Uterus (tissue), 4 donors: ENCODE measurements around the gene RGS2. TPM values are rescaled to one million over a fixed set of nuclear protein-coding genes. Genes with fewer than 3 reads are reported as not detected.

Experiments used
- DNase-seq, 2 donors: peaks; one replicate each; pipeline ENCODE4 v3.0.0-alpha.2; 2019 to 2020
- H3K27ac ChIP-seq, 2 donors: fragments of 200-600 bp; sonication (generic); 1 replicate in 1 of 2; 2 replicates in 1 of 2; pipeline ENCODE4 v1.5.1; 2016 to 2018
- H3K27me3 ChIP-seq, 2 donors: fragments of 200-600 bp; sonication (generic); one replicate each; pipeline ENCODE4 v1.5.1; 2018 to 2019; ENCODE audit warnings: control low read depth in 1 of 2
- H3K36me3 ChIP-seq, 2 donors: fragments of 200-600 bp; sonication (generic); one replicate each; pipeline ENCODE4 v1.5.1; 2019; ENCODE audit warnings: control low read depth in 1 of 2
- H3K4me1 ChIP-seq, 2 donors: fragments of 200-600 bp; sonication (generic); one replicate each; pipeline ENCODE4 v1.5.1; 2018 to 2019; ENCODE audit warnings: control low read depth in 1 of 2
- H3K4me3 ChIP-seq, 2 donors: fragments of 200-600 bp; sonication (generic); 1 replicate in 1 of 2; 2 replicates in 1 of 2; pipeline ENCODE4 v1.5.1; 2018 to 2019; ENCODE audit warnings: mild to moderate bottlenecking in 1 of 2
- H3K9me3 ChIP-seq, 2 donors: fragments of 200-600 bp; sonication (generic); one replicate each; pipeline ENCODE4 v1.5.1; 2019; ENCODE audit warnings: control low read depth in 1 of 2
- POLR2A ChIP-seq, 2 donors: fragments of 450-650 bp; IDR thresholded peaks; one replicate each; pipeline ENCODE4 v1.6.1; 2016; ENCODE audit warnings: antibody characterized with exemption in 2 of 2, mild to moderate bottlenecking in 1 of 2, moderate library complexity in 1 of 2
- intact Hi-C: fragments of 100-400 bp; cut with DNase I; formaldehyde crosslinking; loops from one replicate; pipeline ENCODE4 v1.15.1; 2023; ENCODE audit warnings: low total_unique reads
- total RNA-seq, 4 donors: library from RNA; depleted of rRNA in 3 of 4; stranded (reverse); fragments of >200 nt in 3 of 4; gene quantifications; one replicate each; pipeline versions ENCODE4 v1.1.0 to v1.2.4, GENCODE V29; 2014 to 2023
- TF ChIP-seq, protein P1 (sequence below), 4 experiments: fragments of 200-600 bp in 2 of 4; fragments of 450-650 bp in 2 of 4; sonication (generic) in 2 of 4; IDR thresholded peaks; one replicate each; pipeline ENCODE4 v1.5.1; 2016 to 2019; ENCODE audit warnings: antibody characterized with exemption in 4 of 4, mild to moderate bottlenecking in 2 of 4, moderate library complexity in 1 of 4
- donor health status: DM: yes; HTN: yes; CAD: no.

RGS2 gene
- total RNA-seq, 4 donors from 2014 or later: 103 to 164 (median 134) TPM

DNA sequence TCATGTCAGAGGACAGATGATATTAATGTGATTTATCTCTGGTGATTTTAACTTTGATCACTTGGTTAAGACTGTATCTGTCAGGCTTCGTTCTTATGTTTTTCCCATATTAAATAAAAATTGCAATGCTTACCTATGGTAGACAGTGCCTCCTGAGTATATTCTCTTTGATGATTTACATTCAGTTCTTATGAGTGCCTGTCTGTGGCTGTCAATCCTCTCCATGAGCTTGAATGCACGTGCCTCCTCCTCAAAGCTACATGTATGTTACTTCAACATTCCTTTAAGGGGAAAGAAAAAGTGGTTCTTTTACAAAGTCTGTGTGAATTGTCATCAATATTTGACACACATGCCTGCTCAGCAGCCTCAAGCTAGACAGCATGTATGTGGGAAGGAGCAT is 44.2 kb upstream of the RGS2 start:
- no peaks in the 10 kb centered on the region for H3K27me3 ChIP-seq
- no peak for DNase-seq
- peaks cover 0 to 3% of the 10 kb centered on the region in 2 donors for H3K36me3 ChIP-seq
- no peak overlapping the region for H3K4me3 ChIP-seq
- H3K9me3 ChIP-seq: no peaks in the 10 kb centered on the region
- intact Hi-C loops: no loop called here
- TF ChIP-seq, protein P1, sequence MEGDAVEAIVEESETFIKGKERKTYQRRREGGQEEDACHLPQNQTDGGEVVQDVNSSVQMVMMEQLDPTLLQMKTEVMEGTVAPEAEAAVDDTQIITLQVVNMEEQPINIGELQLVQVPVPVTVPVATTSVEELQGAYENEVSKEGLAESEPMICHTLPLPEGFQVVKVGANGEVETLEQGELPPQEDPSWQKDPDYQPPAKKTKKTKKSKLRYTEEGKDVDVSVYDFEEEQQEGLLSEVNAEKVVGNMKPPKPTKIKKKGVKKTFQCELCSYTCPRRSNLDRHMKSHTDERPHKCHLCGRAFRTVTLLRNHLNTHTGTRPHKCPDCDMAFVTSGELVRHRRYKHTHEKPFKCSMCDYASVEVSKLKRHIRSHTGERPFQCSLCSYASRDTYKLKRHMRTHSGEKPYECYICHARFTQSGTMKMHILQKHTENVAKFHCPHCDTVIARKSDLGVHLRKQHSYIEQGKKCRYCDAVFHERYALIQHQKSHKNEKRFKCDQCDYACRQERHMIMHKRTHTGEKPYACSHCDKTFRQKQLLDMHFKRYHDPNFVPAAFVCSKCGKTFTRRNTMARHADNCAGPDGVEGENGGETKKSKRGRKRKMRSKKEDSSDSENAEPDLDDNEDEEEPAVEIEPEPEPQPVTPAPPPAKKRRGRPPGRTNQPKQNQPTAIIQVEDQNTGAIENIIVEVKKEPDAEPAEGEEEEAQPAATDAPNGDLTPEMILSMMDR (IDR thresholded peaks at IDR 0.05): no peak
- TF ChIP-seq POLR2A (IDR thresholded peaks at IDR 0.05): no peak
- H3K4me1 ChIP-seq: peaks cover 0 to 4% of the 10 kb centered on the region in 2 donors
- no peak overlapping the region for H3K27ac ChIP-seq

DNA sequence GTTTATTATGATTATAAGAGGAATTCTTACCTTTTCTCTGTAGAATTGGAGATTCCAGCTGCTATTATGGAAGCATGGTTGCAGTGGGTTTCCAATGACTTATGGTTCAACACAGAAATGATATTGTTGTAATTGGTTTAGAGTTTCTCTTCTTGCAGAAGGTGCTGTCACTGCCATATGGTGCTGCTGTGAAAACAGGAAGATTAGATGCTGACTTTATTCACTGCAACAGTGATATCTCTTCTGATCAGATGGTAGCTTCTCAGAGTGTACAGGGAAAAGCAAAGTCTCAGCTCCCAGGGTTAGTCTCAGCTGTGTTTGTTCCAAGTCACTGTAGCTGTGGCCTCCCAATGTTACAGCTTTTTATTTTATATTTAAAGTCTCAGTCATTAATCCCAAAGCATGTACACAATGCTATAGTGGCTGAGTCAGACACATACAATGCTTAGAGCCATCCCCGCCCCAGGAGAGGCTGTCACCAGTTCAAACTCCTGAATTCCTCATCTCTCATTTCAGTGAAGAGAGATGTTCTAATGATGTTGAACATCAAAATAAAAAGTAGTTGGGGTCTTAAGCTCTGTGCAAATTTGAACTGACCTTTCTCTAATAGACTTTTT is 42.7 kb upstream of the RGS2 start:
- Histone ChIP-seq H3K27me3 (no peaks in the 10 kb centered on the region), H3K4me1 (peaks cover 0 to 4% of the 10 kb centered on the region in 2 donors), H3K27ac (no peak overlapping the region), H3K4me3 (no peak overlapping the region), H3K36me3 (no peaks in the 10 kb centered on the region), H3K9me3 (no peaks in the 10 kb centered on the region)
- TF ChIP-seq, protein P1 (IDR thresholded peaks at IDR 0.05): no peak
- TF ChIP-seq POLR2A (IDR thresholded peaks at IDR 0.05): no peak
- no peak for DNase-seq
- intact Hi-C loops: no loop called here

DNA sequence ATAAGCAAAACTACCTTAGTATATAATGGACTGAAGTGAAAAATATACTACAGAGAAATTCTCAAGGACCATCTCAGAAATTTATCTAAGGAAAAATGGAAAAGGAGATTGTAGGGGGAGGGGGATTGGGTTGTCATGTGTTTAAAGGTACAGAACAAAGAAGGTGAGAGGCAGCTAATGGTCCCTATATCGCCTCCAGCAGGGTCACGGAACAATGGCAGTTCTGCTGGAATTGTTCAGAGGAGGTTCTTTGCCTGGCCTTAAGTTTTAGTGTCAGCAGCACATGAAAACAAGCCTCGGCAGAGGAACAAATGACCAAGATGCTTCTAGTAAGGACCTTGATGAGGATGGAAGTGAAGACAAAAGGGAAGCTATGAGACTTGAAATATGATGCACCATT is 42.0 kb upstream of the RGS2 start:
- Histone ChIP-seq H3K9me3 (no peaks in the 10 kb centered on the region), H3K4me3 (no peak overlapping the region), H3K4me1 (peaks cover 0 to 4% of the 10 kb centered on the region in 2 donors), H3K36me3 (no peaks in the 10 kb centered on the region), H3K27me3 (no peaks in the 10 kb centered on the region), H3K27ac (no peak overlapping the region)
- no peak for DNase-seq
- no peak for TF ChIP-seq POLR2A (IDR thresholded peaks at IDR 0.05)
- TF ChIP-seq, protein P1 (IDR thresholded peaks at IDR 0.05): no peak
- intact Hi-C loops: no loop called here

DNA sequence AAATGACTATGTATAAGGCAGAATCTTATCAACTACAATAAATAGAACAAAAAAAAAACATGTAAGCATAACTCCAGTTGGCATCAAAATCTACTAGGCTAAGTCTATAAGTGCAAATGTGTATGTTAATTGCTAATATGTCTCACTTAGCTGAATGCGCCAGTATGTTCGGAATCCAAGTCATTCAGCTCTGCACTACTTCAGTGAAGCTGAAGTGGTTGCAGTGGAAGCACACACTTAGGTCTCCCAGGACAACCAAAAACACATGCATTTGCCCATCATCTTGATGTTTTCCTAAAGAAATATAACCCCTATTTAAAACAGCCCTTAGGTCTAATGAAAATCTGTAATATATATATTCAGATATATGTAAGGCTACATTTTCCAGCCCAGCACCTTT is 41.0 kb upstream of the RGS2 start:
- H3K36me3 ChIP-seq: no peaks in the 10 kb centered on the region
- H3K9me3 ChIP-seq: no peaks in the 10 kb centered on the region
- H3K4me3 ChIP-seq: no peak overlapping the region
- DNase-seq: no peak
- peaks cover 0 to 4% of the 10 kb centered on the region in 2 donors for H3K4me1 ChIP-seq
- no peaks in the 10 kb centered on the region for H3K27me3 ChIP-seq
- intact Hi-C loops: no loop called here
- no peak overlapping the region for H3K27ac ChIP-seq
- TF ChIP-seq, protein P1 (IDR thresholded peaks at IDR 0.05): no peak
- no peak for TF ChIP-seq POLR2A (IDR thresholded peaks at IDR 0.05)

DNA sequence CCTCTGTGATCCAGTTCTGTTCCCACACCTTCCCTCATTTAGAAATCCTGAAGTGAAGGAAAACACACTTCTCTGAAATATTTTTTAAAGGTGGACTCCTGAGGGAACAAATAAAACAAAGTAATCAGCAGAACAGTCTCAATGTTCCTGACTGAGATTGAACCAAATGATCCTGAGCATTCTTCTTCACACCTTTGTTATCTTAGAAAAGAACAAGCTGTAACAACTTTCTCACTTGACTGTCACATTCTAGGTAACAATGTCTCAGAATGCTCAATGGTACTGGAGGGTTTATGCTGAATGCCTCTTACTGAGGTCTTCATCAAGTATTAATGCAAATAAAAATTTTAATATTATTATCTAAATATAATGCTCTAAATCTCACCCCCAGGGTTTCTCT is 40.4 kb upstream of the RGS2 start:
- Histone ChIP-seq H3K27me3 (no peaks in the 10 kb centered on the region), H3K4me3 (no peak overlapping the region), H3K9me3 (no peaks in the 10 kb centered on the region), H3K4me1 (no peaks in the 10 kb centered on the region), H3K36me3 (no peaks in the 10 kb centered on the region), H3K27ac (no peak overlapping the region)
- intact Hi-C loops: no loop called here
- DNase-seq: no peak
- TF ChIP-seq, protein P1 (IDR thresholded peaks at IDR 0.05): no peak
- TF ChIP-seq POLR2A (IDR thresholded peaks at IDR 0.05): no peak
